HCT116 (cell line): ENCODE data around the gene TEAD1.

ENCODE experiments used
- CEBPB ChIP-seq: IDR thresholded peaks from 2 replicates; pipeline ENCODE4 v1.6.1; 2012; ENCODE audit warnings: low read depth
- ELF1 ChIP-seq: IDR thresholded peaks from 2 replicates; pipeline ENCODE4 v1.6.1; 2012; ENCODE audit warnings: low read depth, borderline replicate concordance
- EZH2 ChIP-seq: fragments of 200-600 bp; sonication (generic); IDR thresholded peaks from 2 replicates; pipeline ENCODE4 v1.6.1; 2017; ENCODE audit warnings: antibody characterized with exemption, mixed run types
- POLR2A ChIP-seq: IDR thresholded peaks from 2 replicates; pipeline ENCODE4 v1.7.0; 2011; ENCODE audit warnings: borderline replicate concordance; ENCODE audit not compliant: insufficient read depth, insufficient read length; ENCODE audit errors: extremely low read depth
- POLR2AphosphoS5 ChIP-seq: IDR thresholded peaks from 2 replicates; pipeline ENCODE4 v1.6.1; 2011; ENCODE audit warnings: mild to moderate bottlenecking, low read depth, low read length, moderate library complexity
- YY1 ChIP-seq: IDR thresholded peaks from 2 replicates; pipeline ENCODE4 v1.6.1; 2011; ENCODE audit warnings: low read length, low read depth, moderate library complexity, mild to moderate bottlenecking; ENCODE audit not compliant: insufficient replicate concordance; ENCODE audit errors: extremely low read depth
- ZNF274 ChIP-seq: fragments of 200-500 bp; sonication (Bioruptor generic); IDR thresholded peaks from 2 replicates; pipeline ENCODE4 v1.6.1; 2014; ENCODE audit warnings: mild to moderate bottlenecking, low read depth, low read length, inconsistent platforms
- TF ChIP-seq, protein P1 (sequence below), 3 experiments: fragments of 200-600 bp in 1 of 3; sonication (generic) in 1 of 3; IDR thresholded peaks in 2 of 3; conservative IDR thresholded peaks in 1 of 3; 2 replicates each; pipeline ENCODE4 v1.5.1; 2012 to 2017; ENCODE audit warnings: low read depth in 2 of 3, low read length in 2 of 3, antibody characterized with exemption in 1 of 3, borderline replicate concordance in 1 of 3, control low read depth in 1 of 3, mild to moderate bottlenecking in 1 of 3, mixed read lengths in 1 of 3, mixed run types in 1 of 3, moderate library complexity in 1 of 3; ENCODE audit not compliant: insufficient read depth in 1 of 3

DNA sequence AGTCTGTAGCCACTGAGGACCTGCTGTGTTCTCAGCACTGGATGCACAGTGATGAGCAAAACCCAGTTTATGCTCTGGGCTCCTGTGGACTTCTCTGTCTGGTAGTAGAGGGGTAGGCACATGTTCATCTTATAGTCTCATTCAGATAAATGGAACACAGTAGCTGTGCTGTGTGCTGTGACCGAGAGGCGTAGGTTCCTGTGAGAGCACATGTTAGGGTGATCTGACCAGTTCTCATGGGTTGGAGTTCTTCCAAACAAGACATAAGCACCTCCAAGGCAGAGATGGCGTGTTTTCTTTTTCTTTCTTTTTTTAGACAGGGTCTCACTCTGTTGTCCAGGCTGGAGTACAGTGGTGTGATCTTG lies 180.1 kb downstream of the TEAD1 start:
- TF ChIP-seq CEBPB (no peak), POLR2A (no peak), POLR2AphosphoS5 (no peak), ZNF274 (no peak), YY1 (no peak), ELF1 (no peak), EZH2 (no peak)
- TF ChIP-seq, protein P1, sequence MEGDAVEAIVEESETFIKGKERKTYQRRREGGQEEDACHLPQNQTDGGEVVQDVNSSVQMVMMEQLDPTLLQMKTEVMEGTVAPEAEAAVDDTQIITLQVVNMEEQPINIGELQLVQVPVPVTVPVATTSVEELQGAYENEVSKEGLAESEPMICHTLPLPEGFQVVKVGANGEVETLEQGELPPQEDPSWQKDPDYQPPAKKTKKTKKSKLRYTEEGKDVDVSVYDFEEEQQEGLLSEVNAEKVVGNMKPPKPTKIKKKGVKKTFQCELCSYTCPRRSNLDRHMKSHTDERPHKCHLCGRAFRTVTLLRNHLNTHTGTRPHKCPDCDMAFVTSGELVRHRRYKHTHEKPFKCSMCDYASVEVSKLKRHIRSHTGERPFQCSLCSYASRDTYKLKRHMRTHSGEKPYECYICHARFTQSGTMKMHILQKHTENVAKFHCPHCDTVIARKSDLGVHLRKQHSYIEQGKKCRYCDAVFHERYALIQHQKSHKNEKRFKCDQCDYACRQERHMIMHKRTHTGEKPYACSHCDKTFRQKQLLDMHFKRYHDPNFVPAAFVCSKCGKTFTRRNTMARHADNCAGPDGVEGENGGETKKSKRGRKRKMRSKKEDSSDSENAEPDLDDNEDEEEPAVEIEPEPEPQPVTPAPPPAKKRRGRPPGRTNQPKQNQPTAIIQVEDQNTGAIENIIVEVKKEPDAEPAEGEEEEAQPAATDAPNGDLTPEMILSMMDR (IDR thresholded peaks at IDR 0.05 in 2 of 3, conservative IDR thresholded peaks at IDR 0.05 in 1 of 3; ENCODE audit: borderline replicate concordance in 1 of 3, insufficient read depth in 1 of 3, low read depth in 2 of 3, low read length in 2 of 3) = no peak
